ENCODE measurements around the gene KRTAP2-4.

Gene KRTAP2-4

DNA sequence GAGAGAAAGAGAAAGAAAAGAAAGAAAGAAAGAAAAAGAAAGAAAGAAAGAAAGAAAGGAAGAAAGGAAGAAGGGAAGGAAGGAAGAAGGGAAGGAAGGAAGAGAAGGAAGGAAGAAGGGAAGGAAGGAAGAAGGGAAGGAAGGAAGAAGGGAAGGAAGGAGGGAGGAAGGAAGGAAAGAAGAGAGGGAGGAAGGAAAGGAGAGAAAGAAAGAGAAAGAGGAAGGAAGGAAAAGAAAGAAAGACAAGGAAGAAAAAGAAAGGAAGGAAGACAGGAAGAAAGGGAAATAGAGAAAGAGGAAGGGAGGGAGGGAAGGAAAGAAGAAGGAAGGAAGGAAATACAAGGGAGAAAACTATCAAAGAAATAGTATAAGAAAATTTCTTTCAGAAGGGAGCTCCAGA is 11.1 kb upstream of the KRTAP2-4 start:
- TF ChIP-seq, protein P1, sequence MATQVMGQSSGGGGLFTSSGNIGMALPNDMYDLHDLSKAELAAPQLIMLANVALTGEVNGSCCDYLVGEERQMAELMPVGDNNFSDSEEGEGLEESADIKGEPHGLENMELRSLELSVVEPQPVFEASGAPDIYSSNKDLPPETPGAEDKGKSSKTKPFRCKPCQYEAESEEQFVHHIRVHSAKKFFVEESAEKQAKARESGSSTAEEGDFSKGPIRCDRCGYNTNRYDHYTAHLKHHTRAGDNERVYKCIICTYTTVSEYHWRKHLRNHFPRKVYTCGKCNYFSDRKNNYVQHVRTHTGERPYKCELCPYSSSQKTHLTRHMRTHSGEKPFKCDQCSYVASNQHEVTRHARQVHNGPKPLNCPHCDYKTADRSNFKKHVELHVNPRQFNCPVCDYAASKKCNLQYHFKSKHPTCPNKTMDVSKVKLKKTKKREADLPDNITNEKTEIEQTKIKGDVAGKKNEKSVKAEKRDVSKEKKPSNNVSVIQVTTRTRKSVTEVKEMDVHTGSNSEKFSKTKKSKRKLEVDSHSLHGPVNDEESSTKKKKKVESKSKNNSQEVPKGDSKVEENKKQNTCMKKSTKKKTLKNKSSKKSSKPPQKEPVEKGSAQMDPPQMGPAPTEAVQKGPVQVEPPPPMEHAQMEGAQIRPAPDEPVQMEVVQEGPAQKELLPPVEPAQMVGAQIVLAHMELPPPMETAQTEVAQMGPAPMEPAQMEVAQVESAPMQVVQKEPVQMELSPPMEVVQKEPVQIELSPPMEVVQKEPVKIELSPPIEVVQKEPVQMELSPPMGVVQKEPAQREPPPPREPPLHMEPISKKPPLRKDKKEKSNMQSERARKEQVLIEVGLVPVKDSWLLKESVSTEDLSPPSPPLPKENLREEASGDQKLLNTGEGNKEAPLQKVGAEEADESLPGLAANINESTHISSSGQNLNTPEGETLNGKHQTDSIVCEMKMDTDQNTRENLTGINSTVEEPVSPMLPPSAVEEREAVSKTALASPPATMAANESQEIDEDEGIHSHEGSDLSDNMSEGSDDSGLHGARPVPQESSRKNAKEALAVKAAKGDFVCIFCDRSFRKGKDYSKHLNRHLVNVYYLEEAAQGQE (IDR thresholded peaks at IDR 0.05; ENCODE audit: low read depth): no peak
- no peak for TF ChIP-seq TEAD4 (IDR thresholded peaks at IDR 0.05)
- TF ChIP-seq, protein P2, sequence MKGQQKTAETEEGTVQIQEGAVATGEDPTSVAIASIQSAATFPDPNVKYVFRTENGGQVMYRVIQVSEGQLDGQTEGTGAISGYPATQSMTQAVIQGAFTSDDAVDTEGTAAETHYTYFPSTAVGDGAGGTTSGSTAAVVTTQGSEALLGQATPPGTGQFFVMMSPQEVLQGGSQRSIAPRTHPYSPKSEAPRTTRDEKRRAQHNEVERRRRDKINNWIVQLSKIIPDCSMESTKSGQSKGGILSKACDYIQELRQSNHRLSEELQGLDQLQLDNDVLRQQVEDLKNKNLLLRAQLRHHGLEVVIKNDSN (IDR thresholded peaks at IDR 0.05): no peak
- no peak for TF ChIP-seq CREB1 (IDR thresholded peaks at IDR 0.05; ENCODE audit: low read depth)

DNA sequence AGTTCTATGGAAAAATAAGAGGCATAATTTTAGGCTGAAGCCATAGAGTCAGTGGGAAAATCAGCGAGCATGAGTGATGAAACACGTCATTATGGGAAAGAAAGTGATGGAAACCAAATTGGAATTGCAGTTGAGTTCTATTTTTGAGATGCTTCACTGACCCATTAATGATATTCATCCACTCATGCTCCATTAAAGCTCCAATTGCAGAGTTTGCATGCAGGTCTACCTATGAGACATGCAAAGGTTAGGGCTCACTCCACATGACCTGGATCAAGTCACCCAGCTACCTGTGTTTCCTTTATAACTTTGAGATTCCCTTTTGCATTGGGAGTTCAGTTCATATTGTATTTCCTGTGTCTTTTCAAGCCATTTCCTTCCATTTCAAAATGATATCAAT is 8.0 kb upstream of the KRTAP2-4 start:
- TF ChIP-seq, protein P2 (IDR thresholded peaks at IDR 0.05): no peak

DNA sequence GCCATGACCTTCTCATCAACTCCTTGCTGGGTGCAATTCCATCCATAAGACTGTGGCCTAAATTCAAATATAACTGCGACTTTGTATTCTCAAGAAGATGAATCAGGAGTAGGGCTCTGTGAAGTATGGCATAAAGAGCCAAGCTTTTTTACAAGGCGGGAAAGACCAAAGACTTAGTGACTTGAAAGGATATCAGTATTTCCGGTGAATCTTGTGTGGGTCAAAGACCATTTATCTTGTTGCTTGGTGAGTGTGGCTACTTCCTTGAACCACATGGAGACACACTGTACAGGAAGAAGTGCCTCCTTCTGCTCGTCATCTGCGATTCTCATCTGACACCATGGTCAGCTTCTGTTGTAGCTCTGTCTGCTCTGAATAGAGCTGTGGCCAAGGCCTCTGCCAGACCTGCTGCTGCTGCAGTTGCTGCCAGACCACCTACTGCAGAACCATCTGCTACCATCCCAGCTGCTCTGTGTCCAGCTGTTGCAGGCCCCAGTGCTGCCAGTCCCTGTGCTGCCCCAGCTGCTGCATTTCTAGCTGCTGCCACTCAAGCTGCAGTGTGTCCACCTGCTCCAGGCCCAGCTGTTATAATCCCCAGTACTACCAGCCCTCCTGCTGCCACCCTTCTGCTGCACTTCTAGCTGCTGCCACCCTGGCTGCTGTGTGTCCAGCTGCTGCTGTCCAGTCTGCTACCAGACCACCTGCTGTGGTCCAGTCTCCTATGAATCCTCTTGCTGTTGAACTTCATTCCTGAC is 6.1 kb upstream of the KRTAP2-4 start:
- TF ChIP-seq NFIC (IDR thresholded peaks at IDR 0.05): no peak
- TF ChIP-seq, protein P1 (IDR thresholded peaks at IDR 0.05; ENCODE audit: low read depth): 0 out of 2 replicates have a peak, but pooled peaks have one; percentile 10

DNA sequence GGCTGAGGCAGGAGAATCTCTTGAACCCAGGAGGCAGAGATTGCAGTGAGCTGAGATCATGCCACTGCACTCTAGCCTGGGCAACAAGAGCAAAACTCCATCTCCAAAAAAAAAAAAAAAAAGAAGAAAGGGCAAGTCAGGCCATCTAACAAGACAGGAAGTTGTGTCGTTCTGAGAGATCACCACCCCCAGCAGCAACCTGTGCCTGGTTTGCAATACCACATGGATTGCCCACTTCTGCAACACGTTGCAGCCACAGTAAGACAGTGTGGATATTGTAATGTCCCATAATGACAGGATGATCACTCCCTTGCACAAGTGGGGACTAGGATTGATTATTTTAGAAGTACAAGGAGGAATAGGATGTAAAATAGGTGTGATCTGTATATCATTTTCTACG is 3.4 kb upstream of the KRTAP2-4 start:
- TF ChIP-seq CEBPB (IDR thresholded peaks at IDR 0.05) (no peak), TCF12 (IDR thresholded peaks at IDR 0.05; ENCODE audit: low read depth) (no peak), ZBTB7A (IDR thresholded peaks at IDR 0.05; ENCODE audit: low read depth) (no peak), CREB1 (IDR thresholded peaks at IDR 0.05; ENCODE audit: low read depth) (no peak), YY1 (IDR thresholded peaks at IDR 0.05; ENCODE audit: low read depth) (no peak), TAF1 (IDR thresholded peaks at IDR 0.05; ENCODE audit: low read depth) (no peak), EGR1 (IDR thresholded peaks at IDR 0.05) (no peak), TEAD4 (IDR thresholded peaks at IDR 0.05) (no peak), RAD21 (IDR thresholded peaks at IDR 0.05; ENCODE audit: low read depth) (no peak), NFIC (IDR thresholded peaks at IDR 0.05) (no peak), FOXM1 (IDR thresholded peaks at IDR 0.05; ENCODE audit: borderline replicate concordance, low read depth) (no peak), EP300 (IDR thresholded peaks at IDR 0.05; ENCODE audit: borderline replicate concordance) (no peak)
- TF ChIP-seq, protein P3, sequence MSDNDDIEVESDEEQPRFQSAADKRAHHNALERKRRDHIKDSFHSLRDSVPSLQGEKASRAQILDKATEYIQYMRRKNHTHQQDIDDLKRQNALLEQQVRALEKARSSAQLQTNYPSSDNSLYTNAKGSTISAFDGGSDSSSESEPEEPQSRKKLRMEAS (IDR thresholded peaks at IDR 0.05): no peak
- TF ChIP-seq, protein P1 (IDR thresholded peaks at IDR 0.05; ENCODE audit: low read depth): no peak
- TF ChIP-seq, protein P2 (IDR thresholded peaks at IDR 0.05): no peak

DNA sequence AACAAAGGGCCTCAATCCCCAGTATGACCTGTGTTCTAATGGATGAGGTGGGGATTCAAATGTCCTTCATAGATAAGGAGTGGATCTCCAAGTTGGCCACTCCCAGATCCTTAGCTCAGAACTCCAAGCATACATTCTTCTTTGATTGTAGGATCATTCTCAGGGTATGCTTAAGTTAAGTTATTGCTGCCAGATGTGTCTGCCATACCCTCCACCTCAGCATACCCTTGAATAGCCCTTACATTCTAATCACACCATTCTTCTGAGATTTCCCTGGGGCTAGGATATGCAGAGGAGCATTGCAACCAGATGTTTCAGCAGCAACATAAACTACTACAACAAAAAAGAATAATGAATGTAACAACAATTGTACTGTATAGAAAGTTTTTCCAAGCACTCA is 1.6 kb upstream of the KRTAP2-4 start:
- TF ChIP-seq CEBPB (IDR thresholded peaks at IDR 0.05): no peak
- no peak for TF ChIP-seq TEAD4 (IDR thresholded peaks at IDR 0.05)
- TF ChIP-seq EP300 (IDR thresholded peaks at IDR 0.05; ENCODE audit: borderline replicate concordance): no peak
- TF ChIP-seq RAD21 (IDR thresholded peaks at IDR 0.05; ENCODE audit: low read depth): no peak
- no peak for TF ChIP-seq ZBTB7A (IDR thresholded peaks at IDR 0.05; ENCODE audit: low read depth)
- no peak for TF ChIP-seq TCF12 (IDR thresholded peaks at IDR 0.05; ENCODE audit: low read depth)

All from Ishikawa (cell line).